GM21717 (cell line): Measurements from ENCODE around the gene SPATA33.
A peak's percentile ranks its signal among the peaks of the same experiment; 100 is the strongest.

ENCODE experiments used
- ATAC-seq: cut with Tn5 transposase; IDR thresholded peaks from one replicate; pipeline ENCODE4 v1.9.1; 2021; ENCODE audit warnings: mild to moderate bottlenecking, moderate library complexity; ENCODE audit not compliant: unreplicated experiment

The SPATA33 gene

GRCh38 chr16:89657442-89658220 lies at the start of gene SPATA33, which contains the start of gene CHMP1A:
Gene SPATA33 (plus strand): TSS chr16:89657836. CDS start chr16:89657912, 76 bp downstream.
Gene CHMP1A (minus strand): TSS chr16:89657708. CDS start chr16:89657588, 120 bp downstream.
- ATAC-seq, result peak; percentile 86

DNA sequence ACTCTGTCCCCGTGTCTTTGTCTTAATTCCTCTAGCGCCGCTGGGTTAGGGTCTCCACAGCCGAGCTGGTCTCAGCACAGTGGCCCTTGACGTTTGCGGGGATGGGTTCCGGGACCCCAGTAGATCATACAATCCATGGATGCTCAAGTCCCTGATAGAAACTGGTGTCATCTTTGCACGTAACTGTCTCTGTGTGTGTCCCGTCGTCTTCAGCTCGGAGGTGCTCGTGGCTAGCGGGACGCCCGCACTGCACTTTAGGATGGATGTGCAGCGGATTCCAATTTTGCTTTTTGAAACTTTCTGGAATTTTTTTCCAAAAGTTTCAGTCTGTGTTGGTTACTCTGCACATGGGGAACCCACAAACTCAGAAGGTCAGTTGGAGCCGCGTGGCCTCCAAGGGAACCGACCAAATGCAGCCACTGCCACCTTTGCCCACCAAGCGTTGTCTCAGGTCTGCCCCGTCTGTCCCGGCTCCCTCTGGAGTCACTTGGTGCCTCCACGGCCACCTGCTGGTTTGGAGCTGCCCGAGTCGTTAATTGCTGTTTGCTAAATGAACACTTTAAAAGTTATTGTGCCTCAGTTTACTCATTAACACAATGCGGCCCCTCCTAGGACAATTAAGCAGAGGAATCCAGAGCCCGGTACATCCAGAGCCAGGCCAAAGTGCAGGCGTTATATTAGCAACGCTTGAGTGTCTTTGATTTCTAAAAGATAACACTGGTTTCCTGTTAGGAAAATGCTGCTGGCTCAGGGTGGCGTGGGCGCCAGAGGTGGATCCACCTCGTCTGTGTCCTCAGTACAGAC lies 49.5 kb upstream of the SPATA33 start:
- ATAC-seq, result no peak

GRCh38 chr16:89610108-89610453 lies 47.6 kb upstream of the SPATA33 start:
- ATAC-seq, result no peak

DNA sequence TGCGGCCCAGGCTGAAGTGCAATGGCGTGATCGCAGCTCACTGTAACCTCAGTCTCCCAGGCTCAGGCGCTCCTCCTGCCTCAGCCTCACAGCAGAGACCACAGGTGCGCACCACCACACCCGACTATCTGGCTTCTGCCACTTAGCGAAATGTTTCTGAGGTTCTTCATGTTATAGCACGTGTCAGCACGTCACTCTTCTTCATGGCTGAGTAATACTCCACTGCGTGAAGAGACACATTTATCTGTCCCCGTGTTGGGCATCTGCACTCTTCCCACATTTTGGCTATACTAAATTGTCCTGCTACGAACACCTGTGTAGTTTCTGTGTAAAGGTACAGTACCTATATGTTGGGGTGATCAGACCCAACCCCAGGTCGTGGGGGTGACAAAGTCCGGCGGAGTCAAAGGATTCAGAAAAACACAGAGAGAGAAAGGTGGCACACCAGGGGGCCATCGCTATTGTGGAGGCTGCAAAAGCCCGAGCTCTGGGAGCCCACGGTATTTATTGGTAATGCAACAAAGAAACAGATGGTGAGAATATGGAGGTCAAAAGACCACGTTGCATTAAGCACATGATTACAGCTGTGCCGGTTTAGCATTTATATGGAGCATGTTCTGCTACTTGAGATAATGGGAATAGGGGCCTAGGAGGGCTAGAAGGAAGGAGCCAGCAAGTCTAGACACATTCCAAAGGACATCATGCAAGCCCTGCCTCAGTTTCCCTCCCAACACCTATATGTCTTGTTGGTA lies 45.0 kb upstream of the SPATA33 start:
- ATAC-seq, result no peak

GRCh38 chr16:89613231-89613953 lies 44.2 kb upstream of the SPATA33 start, which contains the start of gene DPEP1:
Gene DPEP1 (plus strand): TSS chr16:89613642. CDS start chr16:89630411, 16,769 bp downstream.
- ATAC-seq, result no peak

- no peak for ATAC-seq
These were observed 43.6 kb upstream of the SPATA33 start for GRCh38 chr16:89613954-89614459.

DNA sequence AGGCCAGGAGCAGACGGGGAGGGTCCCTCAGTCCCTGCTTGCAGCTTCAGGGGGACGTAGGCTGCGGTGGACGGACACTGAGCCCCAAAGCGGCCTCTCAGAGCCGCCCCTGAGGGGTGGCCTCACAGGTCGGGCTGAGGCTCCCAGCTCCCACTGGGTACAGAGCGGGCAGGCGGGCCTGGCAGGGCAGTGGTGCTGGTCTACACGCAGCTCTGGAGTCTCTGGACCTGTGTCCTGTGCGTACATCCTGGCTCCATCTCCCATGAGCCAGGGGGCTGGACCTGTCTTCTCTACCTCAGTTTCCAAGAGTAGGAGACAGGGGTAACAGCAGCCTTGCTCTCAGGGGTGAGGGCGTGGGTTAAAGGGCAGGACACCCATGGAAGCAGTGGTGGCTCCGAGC lies 42.5 kb upstream of the SPATA33 start:
- no peak for ATAC-seq

DNA sequence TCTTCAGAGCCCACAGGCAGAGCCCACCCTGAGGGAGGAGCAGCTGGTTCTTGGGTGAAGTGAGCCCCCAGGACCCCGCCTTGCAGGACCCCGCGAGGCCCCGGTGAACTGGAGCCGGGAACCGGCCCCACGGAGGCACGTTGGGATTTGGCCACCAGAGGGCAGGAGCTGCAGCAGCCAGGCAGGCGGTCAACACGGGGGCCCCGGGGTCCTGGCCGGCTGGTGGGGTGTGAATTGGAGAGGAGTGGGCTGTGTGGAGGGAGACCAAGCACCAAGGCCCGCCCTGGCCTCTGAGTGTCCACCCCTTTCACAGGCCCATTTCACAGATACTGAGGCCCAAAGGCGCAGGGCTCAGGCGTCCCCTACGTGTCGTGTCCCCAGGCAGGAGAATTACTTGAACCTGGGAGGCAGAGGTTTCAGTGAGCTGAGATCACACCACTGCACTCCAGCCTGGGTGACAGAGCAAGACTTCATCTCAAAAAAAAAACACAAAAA lies 42.0 kb upstream of the SPATA33 start:
- no peak for ATAC-seq

DNA sequence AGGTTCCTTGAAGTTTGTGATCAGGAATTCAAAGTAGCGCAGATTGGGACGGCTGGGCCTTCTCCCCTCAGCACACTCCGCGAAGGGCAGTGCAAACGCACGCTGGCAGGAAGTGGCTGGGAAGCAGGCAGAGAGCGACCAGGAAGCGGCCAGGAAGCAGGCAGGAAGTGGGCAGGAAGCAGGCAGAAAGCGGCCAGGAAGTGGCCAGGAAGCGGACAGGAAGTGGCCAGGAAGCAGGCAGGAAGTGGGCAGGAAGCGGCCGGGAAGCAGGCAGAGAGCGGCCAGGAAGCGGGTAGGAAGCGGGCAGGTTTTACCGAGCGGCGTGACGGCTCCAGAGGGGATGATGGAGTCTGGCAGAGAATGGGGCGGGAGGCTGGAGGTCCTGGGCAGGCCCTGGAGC lies 41.0 kb upstream of the SPATA33 start:
- ATAC-seq, result no peak

GRCh38 chr16:89617036-89617435 lies 40.6 kb upstream of the SPATA33 start:
- ATAC-seq, result no peak

- no peak for ATAC-seq
These were observed 39.3 kb upstream of the SPATA33 start for GRCh38 chr16:89618109-89618998.

GRCh38 chr16:89619840-89620239 lies 37.8 kb upstream of the SPATA33 start:
- no peak for ATAC-seq

DNA sequence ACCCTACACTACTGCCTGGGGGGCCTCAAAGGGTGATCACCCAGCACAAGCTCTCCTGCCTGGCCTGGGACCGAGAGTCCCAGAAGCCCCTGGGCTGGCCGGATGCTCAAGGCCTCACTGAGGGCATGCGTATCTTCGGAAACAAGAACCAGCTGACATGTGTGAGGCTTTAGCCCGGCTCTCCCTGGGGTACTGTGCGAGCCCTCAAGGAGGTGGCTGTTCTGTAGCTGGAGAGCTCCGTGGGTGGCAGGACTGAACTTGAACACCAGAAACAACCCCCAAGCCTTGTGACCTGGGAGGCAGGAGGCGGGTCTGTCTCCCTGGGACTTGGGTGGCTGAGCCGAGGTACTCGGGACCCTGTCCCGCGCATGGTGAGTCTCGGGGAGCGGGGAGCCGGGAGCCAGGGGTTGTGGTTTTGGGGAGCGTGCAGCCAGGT lies 37.2 kb upstream of the SPATA33 start:
- no peak for ATAC-seq

GRCh38 chr16:89621136-89621697 lies 36.4 kb upstream of the SPATA33 start:
- no peak for ATAC-seq

- no peak for ATAC-seq
These were observed 35.8 kb upstream of the SPATA33 start for GRCh38 chr16:89621698-89622409.

- no peak for ATAC-seq
These were observed 34.0 kb upstream of the SPATA33 start for GRCh38 chr16:89623511-89624261.
